ENCODE results near the gene PTPN13. TPM values are rescaled to one million over a fixed set of nuclear protein-coding genes. Genes with fewer than 3 reads are reported as not detected.

The PTPN13 gene
- total RNA-seq, 1 experiment from 2014 or later: 12.5 TPM

DNA sequence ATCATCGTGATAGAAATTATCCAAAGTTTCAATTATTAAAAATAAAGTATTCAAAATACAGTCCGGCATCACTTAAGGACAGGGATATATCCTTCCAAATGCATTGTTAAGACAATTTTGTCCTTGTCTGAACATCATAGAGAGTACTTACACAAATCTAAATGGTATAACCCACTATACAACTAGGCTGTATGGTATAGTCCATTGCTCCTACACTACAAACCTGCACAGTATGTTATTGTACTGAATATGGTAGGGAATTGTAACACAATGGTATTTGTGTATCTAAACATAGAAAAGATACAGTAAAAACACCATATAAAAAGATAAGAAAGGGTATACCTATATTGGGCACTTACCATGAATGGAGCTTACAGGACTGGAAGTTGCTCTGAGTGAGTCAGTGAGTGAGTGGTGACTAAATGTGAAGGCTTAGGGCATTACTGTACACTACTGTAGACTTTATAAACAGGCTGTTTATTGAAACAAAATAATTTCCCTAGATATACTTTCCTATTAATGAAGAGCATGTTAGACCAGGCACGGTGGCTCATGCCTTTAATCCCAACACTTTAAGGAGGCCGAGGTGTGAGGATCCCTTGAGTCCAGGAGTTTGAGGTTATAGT is 44.8 kb upstream of the PTPN13 start:
- no peak overlapping the region for H3K4me3 ChIP-seq (ENCODE audit: low read depth in 2 of 2, low read length in 2 of 2)
- H3K27ac ChIP-seq (ENCODE audit: low read length): no peak overlapping the region
- TF ChIP-seq TCF7L2 (IDR thresholded peaks at IDR 0.05; ENCODE audit: low read depth, low read length) (no peak), POLR2AphosphoS5 (IDR thresholded peaks at IDR 0.05; ENCODE audit: low read depth, low read length) (no peak), SIN3A (IDR thresholded peaks at IDR 0.05; ENCODE audit: borderline replicate concordance, insufficient read depth, low read depth, low read length) (no peak)
- TF ChIP-seq, protein P1, sequence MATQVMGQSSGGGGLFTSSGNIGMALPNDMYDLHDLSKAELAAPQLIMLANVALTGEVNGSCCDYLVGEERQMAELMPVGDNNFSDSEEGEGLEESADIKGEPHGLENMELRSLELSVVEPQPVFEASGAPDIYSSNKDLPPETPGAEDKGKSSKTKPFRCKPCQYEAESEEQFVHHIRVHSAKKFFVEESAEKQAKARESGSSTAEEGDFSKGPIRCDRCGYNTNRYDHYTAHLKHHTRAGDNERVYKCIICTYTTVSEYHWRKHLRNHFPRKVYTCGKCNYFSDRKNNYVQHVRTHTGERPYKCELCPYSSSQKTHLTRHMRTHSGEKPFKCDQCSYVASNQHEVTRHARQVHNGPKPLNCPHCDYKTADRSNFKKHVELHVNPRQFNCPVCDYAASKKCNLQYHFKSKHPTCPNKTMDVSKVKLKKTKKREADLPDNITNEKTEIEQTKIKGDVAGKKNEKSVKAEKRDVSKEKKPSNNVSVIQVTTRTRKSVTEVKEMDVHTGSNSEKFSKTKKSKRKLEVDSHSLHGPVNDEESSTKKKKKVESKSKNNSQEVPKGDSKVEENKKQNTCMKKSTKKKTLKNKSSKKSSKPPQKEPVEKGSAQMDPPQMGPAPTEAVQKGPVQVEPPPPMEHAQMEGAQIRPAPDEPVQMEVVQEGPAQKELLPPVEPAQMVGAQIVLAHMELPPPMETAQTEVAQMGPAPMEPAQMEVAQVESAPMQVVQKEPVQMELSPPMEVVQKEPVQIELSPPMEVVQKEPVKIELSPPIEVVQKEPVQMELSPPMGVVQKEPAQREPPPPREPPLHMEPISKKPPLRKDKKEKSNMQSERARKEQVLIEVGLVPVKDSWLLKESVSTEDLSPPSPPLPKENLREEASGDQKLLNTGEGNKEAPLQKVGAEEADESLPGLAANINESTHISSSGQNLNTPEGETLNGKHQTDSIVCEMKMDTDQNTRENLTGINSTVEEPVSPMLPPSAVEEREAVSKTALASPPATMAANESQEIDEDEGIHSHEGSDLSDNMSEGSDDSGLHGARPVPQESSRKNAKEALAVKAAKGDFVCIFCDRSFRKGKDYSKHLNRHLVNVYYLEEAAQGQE (IDR thresholded peaks at IDR 0.05; ENCODE audit: insufficient read depth in 1 of 2, low read depth in 2 of 2, low read length in 1 of 2): no peak
- TF ChIP-seq, protein P2, sequence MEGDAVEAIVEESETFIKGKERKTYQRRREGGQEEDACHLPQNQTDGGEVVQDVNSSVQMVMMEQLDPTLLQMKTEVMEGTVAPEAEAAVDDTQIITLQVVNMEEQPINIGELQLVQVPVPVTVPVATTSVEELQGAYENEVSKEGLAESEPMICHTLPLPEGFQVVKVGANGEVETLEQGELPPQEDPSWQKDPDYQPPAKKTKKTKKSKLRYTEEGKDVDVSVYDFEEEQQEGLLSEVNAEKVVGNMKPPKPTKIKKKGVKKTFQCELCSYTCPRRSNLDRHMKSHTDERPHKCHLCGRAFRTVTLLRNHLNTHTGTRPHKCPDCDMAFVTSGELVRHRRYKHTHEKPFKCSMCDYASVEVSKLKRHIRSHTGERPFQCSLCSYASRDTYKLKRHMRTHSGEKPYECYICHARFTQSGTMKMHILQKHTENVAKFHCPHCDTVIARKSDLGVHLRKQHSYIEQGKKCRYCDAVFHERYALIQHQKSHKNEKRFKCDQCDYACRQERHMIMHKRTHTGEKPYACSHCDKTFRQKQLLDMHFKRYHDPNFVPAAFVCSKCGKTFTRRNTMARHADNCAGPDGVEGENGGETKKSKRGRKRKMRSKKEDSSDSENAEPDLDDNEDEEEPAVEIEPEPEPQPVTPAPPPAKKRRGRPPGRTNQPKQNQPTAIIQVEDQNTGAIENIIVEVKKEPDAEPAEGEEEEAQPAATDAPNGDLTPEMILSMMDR (IDR thresholded peaks at IDR 0.05): no peak
- intact Hi-C loops (cut with micrococcal nuclease; ENCODE audit: unreplicated experiment) (no loop called here), in situ Hi-C loops (cut with HindIII; ENCODE audit: low pct_unique_long_range_greater_than_20kb, low sequenced_read_pairs) (no loop called here)
- H3K9me3 ChIP-seq (ENCODE audit: control insufficient read depth, insufficient read depth, low read depth, low read length): no peaks in the 10 kb centered on the region
- POLR2A ChIA-PET: no interaction called here
- DNase-seq (ENCODE audit: low read depth, low spot score) (no peak), ATAC-seq (no peak)
- H3K27me3 ChIP-seq (ENCODE audit: control insufficient read depth, insufficient read depth, low read length): no peaks in the 10 kb centered on the region
- no peaks in the 10 kb centered on the region for H3K36me3 ChIP-seq (ENCODE audit: control insufficient read depth, insufficient read depth, low read length)
- no TSS peak for BruUV-seq (replicated peaks)
- H3K4me1 ChIP-seq (ENCODE audit: control insufficient read depth, insufficient read depth, low read length): no peaks in the 10 kb centered on the region
- CTCF ChIA-PET: no interaction called here

DNA sequence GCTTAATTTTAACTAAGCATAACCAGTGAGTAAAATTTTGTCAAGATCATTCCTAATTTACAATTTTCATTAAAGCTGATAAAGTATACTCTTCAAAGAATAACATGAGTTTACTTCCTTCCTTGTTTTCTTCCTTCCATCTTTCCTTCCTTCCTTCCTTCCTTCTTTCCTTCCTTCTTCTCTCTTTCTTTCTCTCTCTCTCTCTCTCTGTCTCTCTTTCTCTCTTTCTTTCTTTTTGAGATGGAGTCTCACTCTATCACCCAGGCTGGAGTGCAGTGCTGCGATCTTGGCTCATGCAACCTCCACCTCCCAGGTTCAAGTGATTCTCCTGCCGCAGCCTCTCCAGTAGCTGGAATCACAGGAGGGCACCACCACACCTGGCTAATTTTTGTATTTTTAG is 42.7 kb upstream of the PTPN13 start:
- DNase-seq (ENCODE audit: low read depth, low spot score): no peak
- POLR2A ChIA-PET: no interaction called here
- Histone ChIP-seq H3K27ac (ENCODE audit: low read length) (no peak overlapping the region), H3K4me1 (ENCODE audit: control insufficient read depth, insufficient read depth, low read length) (no peaks in the 10 kb centered on the region), H3K4me3 (ENCODE audit: low read depth in 2 of 2, low read length in 2 of 2) (no peak overlapping the region), H3K36me3 (ENCODE audit: control insufficient read depth, insufficient read depth, low read length) (no peaks in the 10 kb centered on the region), H3K9me3 (ENCODE audit: control insufficient read depth, insufficient read depth, low read depth, low read length) (no peaks in the 10 kb centered on the region), H3K27me3 (ENCODE audit: control insufficient read depth, insufficient read depth, low read length) (no peaks in the 10 kb centered on the region)
- TF ChIP-seq, protein P2 (IDR thresholded peaks at IDR 0.05): no peak
- TF ChIP-seq, protein P1 (IDR thresholded peaks at IDR 0.05; ENCODE audit: insufficient read depth in 1 of 2, low read depth in 2 of 2, low read length in 1 of 2): no peak
- CTCF ChIA-PET: no interaction called here
- BruUV-seq (replicated peaks): no TSS peak
- in situ Hi-C loops (cut with HindIII; ENCODE audit: low pct_unique_long_range_greater_than_20kb, low sequenced_read_pairs): no loop called here
- intact Hi-C loops (cut with micrococcal nuclease; ENCODE audit: unreplicated experiment): no loop called here
- no peak for ATAC-seq

Data from Panc1 (cell line).